IMR-90 (cell line): Measurements from ENCODE around the gene SLC38A8.

Source experiments
- BHLHE40 ChIP-seq: fragments of 150-350 bp; IDR thresholded peaks from 2 replicates; pipeline ENCODE4 v1.6.1; 2016; ENCODE audit warnings: mild to moderate bottlenecking, low read depth, low read length
- CEBPB ChIP-seq: IDR thresholded peaks from 2 replicates; pipeline ENCODE4 v1.6.1; 2012; ENCODE audit warnings: low read depth, low read length, improper control_type of control experiment
- CHD1 ChIP-seq: IDR thresholded peaks from 2 replicates; pipeline ENCODE4 v1.6.1; 2012; ENCODE audit warnings: low read depth, low read length, improper control_type of control experiment
- FOS ChIP-seq: fragments of 150-350 bp; IDR thresholded peaks from 2 replicates; pipeline ENCODE4 v1.6.1; 2016; ENCODE audit warnings: low read depth, low read length
- MAFK ChIP-seq: IDR thresholded peaks from 2 replicates; pipeline ENCODE4 v1.6.1; 2012; ENCODE audit warnings: low read depth, low read length, improper control_type of control experiment
- MAZ ChIP-seq: IDR thresholded peaks from 2 replicates; pipeline ENCODE4 v1.6.1; 2012; ENCODE audit warnings: low read depth, mild to moderate bottlenecking, low read length, improper control_type of control experiment, moderate library complexity, borderline replicate concordance
- NFE2L2 ChIP-seq: fragments of 150-350 bp; IDR thresholded peaks from 2 replicates; pipeline ENCODE4 v1.6.1; 2016; ENCODE audit warnings: low read depth, mild to moderate bottlenecking, low read length
- POLR2A ChIP-seq: IDR thresholded peaks from 2 replicates; pipeline ENCODE4 v1.6.1; 2012; ENCODE audit warnings: mild to moderate bottlenecking, low read depth, low read length
- RAD21 ChIP-seq: IDR thresholded peaks from 2 replicates; pipeline ENCODE4 v1.6.1; 2012; ENCODE audit warnings: low read length, improper control_type of control experiment
- RCOR1 ChIP-seq: IDR thresholded peaks from 2 replicates; pipeline ENCODE4 v1.6.1; 2012; ENCODE audit warnings: mild to moderate bottlenecking, low read length, improper control_type of control experiment; ENCODE audit not compliant: insufficient replicate concordance
- RFX5 ChIP-seq: IDR thresholded peaks from 2 replicates; pipeline ENCODE4 v1.8.0; 2012; ENCODE audit warnings: low read depth, mild to moderate bottlenecking, low read length, moderate library complexity
- SMC3 ChIP-seq: fragments of 150-350 bp; IDR thresholded peaks from 2 replicates; pipeline ENCODE4 v1.6.1; 2016; ENCODE audit warnings: low read depth, mild to moderate bottlenecking, antibody characterized with exemption, low read length, moderate library complexity
- TF ChIP-seq, protein P1 (sequence below): conservative IDR thresholded peaks from 2 replicates; pipeline ENCODE4 v1.5.1; 2012; ENCODE audit warnings: mild to moderate bottlenecking, low read depth, low read length, improper control_type of control experiment

DNA sequence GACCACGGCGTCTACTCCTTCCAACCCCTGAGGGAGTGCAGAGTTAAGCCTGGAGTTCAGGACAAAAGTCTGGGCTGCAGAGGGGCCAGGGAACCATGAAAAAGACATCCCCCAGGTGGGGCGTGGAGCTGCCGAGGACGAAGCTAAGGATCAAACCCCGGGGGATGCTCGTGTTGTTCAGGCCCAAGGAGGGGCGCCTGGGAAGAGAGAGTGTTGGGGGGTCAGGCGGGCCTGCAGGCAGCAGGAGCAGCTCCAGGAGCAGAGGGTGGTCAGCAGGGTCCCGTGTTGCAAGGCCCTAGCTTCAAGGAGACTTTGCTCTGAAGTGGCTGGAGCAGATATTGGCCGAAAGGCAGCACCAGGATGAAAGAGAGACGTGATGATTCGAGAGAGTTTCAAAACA is 47.9 kb downstream of the SLC38A8 start:
- TF ChIP-seq, protein P1, sequence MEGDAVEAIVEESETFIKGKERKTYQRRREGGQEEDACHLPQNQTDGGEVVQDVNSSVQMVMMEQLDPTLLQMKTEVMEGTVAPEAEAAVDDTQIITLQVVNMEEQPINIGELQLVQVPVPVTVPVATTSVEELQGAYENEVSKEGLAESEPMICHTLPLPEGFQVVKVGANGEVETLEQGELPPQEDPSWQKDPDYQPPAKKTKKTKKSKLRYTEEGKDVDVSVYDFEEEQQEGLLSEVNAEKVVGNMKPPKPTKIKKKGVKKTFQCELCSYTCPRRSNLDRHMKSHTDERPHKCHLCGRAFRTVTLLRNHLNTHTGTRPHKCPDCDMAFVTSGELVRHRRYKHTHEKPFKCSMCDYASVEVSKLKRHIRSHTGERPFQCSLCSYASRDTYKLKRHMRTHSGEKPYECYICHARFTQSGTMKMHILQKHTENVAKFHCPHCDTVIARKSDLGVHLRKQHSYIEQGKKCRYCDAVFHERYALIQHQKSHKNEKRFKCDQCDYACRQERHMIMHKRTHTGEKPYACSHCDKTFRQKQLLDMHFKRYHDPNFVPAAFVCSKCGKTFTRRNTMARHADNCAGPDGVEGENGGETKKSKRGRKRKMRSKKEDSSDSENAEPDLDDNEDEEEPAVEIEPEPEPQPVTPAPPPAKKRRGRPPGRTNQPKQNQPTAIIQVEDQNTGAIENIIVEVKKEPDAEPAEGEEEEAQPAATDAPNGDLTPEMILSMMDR, result no peak
- TF ChIP-seq POLR2A (no peak), CEBPB (no peak), RCOR1 (no peak), NFE2L2 (no peak), MAZ (no peak), FOS (no peak), SMC3 (no peak), CHD1 (no peak), MAFK (no peak), RAD21 (no peak), BHLHE40 (no peak), RFX5 (no peak)
